Activated CD4-positive, alpha-beta T cell treated with anti-CD3 and anti-CD28 coated beads, Interleukin-2, amount 10 ng/mL, durations not matched to agents 24 days and 14 days (primary cell): ENCODE data around the gene FAM98C. TPM values are rescaled to one million over a fixed set of nuclear protein-coding genes. Genes with fewer than 3 reads are reported as not detected.
"Not testable (repeated sequence)": the region's sequence is repeated elsewhere in the genome, so short reads cannot be mapped to it uniquely, and the experiment has no call there.

Experiments
- DNase-seq: peaks from one replicate; pipeline ENCODE4 v3.0.0; 2022
- H3K27ac Mint-ChIP-seq: one replicate; pipeline ENCODE4 v1.8.0; 2022; ENCODE audit warnings: mild to moderate bottlenecking, mixed read lengths
- H3K27me3 Mint-ChIP-seq: one replicate; pipeline ENCODE4 v1.8.0; 2022; ENCODE audit warnings: mixed read lengths
- H3K36me3 Mint-ChIP-seq: one replicate; pipeline ENCODE4 v1.8.0; 2022; ENCODE audit warnings: low read depth, mild to moderate bottlenecking, mixed read lengths
- H3K4me1 Mint-ChIP-seq: one replicate; pipeline ENCODE4 v1.8.0; 2021; ENCODE audit warnings: mixed read lengths
- H3K4me3 Mint-ChIP-seq: one replicate; pipeline ENCODE4 v1.8.0; 2022; ENCODE audit warnings: mild to moderate bottlenecking, moderate library complexity, mixed read lengths
- H3K9me3 Mint-ChIP-seq: one replicate; pipeline ENCODE4 v1.8.0; 2021; ENCODE audit warnings: mixed read lengths
- intact Hi-C: fragments of 100-400 bp; cut with micrococcal nuclease; formaldehyde crosslinking; loops from one replicate; pipeline ENCODE4 v1.15.1; 2023
- total RNA-seq: library from RNA; stranded (reverse); gene quantifications from 2 replicates; pipeline ENCODE4 v1.2.3, GENCODE V29; 2022

Gene FAM98C
- total RNA-seq, 1 donor from 2014 or later, result 30.4 TPM

DNA sequence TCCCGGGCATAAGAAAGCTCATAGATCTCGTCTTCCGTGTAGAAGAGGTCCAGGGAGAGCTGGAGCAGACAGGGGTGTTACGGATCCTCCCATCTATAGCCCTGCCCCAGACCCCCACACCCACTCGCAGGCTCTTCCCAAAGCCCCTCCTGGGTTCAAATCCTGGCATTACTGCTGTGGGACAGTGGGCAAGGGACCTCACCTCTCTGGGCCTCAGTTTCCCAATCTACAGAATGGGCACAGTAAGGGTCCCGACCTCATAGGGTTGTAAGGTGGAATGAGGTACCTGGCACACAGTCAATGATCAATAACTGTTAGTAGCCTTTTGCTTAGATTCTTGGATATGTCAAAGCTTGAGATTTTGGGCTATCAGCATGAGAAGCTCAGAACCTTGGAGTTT lies 10.5 kb downstream of the FAM98C start:
- peaks cover 16% of the 10 kb centered on the region for H3K4me1 Mint-ChIP-seq

GRCh38 chr19:38417146-38417543 lies 14.3 kb downstream of the FAM98C start:
- H3K4me1 Mint-ChIP-seq, result peaks cover 19% of the 10 kb centered on the region
- intact Hi-C loops, result no loop called here

More for the DNA sequence above, 10.5 kb downstream of the FAM98C start:
- Mint-ChIP-seq H3K36me3 (peaks cover 3% of the 10 kb centered on the region), H3K9me3 (no peaks in the 10 kb centered on the region), H3K4me3 (no peak overlapping the region), H3K27ac (no peak overlapping the region), H3K27me3 (no peaks in the 10 kb centered on the region)
- intact Hi-C loops, result no loop called here
- DNase-seq, result no peak

DNA sequence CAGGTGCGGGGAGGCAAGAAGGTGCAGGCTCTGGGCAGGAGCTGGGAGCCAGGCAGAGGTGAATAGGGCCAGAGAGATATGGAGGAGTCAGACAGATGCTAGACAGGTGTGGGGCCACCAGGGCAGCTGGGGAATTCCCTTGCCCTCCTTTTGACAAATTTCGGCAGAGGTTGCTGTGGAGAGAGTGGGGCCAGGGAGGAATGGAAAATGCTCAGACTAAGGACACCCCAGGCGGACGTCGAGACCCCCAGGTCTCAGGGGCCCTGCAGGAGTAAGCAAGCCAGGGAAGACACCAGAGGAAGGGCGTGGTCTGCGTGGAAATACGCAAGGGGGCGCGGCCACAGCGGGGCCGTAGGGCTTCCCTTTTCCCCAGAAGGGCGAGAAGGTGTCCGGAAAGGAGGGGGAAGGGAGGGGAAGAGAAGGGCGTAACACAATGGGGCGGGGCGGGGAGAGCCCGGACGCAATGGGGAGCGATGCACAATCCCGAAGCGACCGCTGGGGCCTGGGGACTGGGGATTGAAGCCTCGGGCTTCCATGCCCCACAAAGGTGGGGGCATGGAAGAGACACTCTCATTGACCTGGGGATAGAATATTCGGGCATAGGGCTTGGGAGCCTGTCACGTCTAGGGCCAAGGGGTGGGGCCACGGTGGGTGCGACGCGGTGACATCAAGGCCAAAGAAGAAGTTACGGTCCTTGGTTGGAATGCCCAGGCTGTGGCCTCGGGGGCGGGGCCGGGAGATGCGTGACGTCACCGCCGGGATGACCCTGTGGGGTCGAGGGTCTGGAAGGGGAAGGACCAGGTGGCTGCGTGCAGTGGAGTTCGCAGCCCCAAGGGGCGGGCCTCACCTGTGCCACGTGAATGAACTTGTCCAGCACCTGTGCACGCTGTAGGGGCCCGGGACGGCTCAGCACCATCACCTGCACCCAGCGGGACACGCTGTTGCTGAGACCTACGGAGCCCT lies 14.9 kb downstream of the FAM98C start:
- Mint-ChIP-seq H3K27me3 (no peaks in the 10 kb centered on the region), H3K4me1 (peaks cover 19% of the 10 kb centered on the region), H3K27ac (peak overlapping the region; percentile 82), H3K9me3 (no peaks in the 10 kb centered on the region), H3K36me3 (no peaks in the 10 kb centered on the region), H3K4me3 (peak overlapping the region; percentile 88)
- intact Hi-C loops, result no loop called here
- DNase-seq, result peak; percentile 91

More at GRCh38 chr19:38417146-38417543, 14.3 kb downstream of the FAM98C start:
- H3K4me3 Mint-ChIP-seq, result peak overlapping the region; percentile 88
- no peaks in the 10 kb centered on the region for H3K27me3 Mint-ChIP-seq
- no peaks in the 10 kb centered on the region for H3K36me3 Mint-ChIP-seq
- H3K27ac Mint-ChIP-seq, result peak overlapping the region; percentile 82
- no peaks in the 10 kb centered on the region for H3K9me3 Mint-ChIP-seq
- DNase-seq, result no peak

GRCh38 chr19:38420935-38421334 lies 18.0 kb downstream of the FAM98C start:
- no peak for DNase-seq
- H3K9me3 Mint-ChIP-seq, result no peaks in the 10 kb centered on the region
- intact Hi-C loops, result no loop called here
- H3K27ac Mint-ChIP-seq, result no peak overlapping the region
- peaks cover 21% of the 10 kb centered on the region for H3K4me1 Mint-ChIP-seq
- no peaks in the 10 kb centered on the region for H3K36me3 Mint-ChIP-seq
- no peaks in the 10 kb centered on the region for H3K27me3 Mint-ChIP-seq
- H3K4me3 Mint-ChIP-seq, result no peak overlapping the region

DNA sequence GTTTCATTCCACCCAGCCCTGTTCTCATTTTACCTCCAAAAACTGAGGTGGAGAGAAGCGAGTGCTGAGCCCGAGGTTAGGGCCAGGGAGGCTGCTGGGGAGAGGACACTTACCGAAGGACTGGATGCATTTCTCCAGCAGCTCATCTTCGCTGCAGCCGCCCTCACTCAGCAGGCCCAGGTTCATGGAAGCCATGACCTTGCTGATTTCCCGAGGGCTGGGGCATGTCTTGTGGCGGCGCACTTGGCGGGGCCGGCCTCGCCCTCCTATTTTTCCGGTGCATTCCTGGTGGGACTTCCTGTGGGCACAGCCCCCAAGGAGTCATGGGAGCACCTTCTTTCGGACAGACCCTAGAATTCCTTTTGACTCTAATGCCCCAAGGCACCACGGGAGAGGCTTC lies 19.0 kb downstream of the FAM98C start:
- no peaks in the 10 kb centered on the region for H3K27me3 Mint-ChIP-seq
- no peaks in the 10 kb centered on the region for H3K9me3 Mint-ChIP-seq
- no peak for DNase-seq
- no peak overlapping the region for H3K4me3 Mint-ChIP-seq
- no peaks in the 10 kb centered on the region for H3K36me3 Mint-ChIP-seq
- H3K27ac Mint-ChIP-seq, result no peak overlapping the region
- intact Hi-C loops, result no loop called here
- peaks cover 21% of the 10 kb centered on the region for H3K4me1 Mint-ChIP-seq

DNA sequence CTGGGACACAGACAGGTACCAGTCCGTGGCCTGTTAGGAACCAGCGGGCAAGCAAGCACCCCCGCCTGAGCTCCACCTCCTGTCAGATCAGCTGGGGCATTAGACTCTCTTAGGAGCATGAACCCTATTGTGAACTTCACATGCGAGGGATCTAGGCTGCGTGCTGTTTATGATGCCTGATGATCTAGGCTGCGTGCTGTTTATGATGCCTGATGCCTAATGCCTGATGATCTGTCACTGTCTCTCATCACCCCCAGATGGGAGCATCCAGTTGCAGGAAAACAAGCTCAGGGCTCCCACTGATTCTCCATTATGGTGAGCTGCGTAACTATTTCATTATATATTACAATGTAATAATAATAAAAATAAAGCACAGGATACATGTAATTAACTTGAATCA lies 19.5 kb downstream of the FAM98C start:
- H3K9me3 Mint-ChIP-seq, result no peaks in the 10 kb centered on the region
- H3K4me1 Mint-ChIP-seq, result peaks cover 20% of the 10 kb centered on the region
- H3K36me3 Mint-ChIP-seq, result no peaks in the 10 kb centered on the region
- intact Hi-C loops, result no loop called here
- no peak overlapping the region for H3K4me3 Mint-ChIP-seq
- H3K27ac Mint-ChIP-seq, result no peak overlapping the region
- DNase-seq, result no peak
- no peaks in the 10 kb centered on the region for H3K27me3 Mint-ChIP-seq

GRCh38 chr19:38424272-38424671 lies 21.4 kb downstream of the FAM98C start:
- no peaks in the 10 kb centered on the region for H3K27me3 Mint-ChIP-seq
- no peak for DNase-seq
- intact Hi-C loops, result no loop called here
- no peak overlapping the region for H3K27ac Mint-ChIP-seq
- H3K4me1 Mint-ChIP-seq, result peaks cover 20% of the 10 kb centered on the region
- H3K4me3 Mint-ChIP-seq, result no peak overlapping the region
- no peaks in the 10 kb centered on the region for H3K36me3 Mint-ChIP-seq
- H3K9me3 Mint-ChIP-seq, result no peaks in the 10 kb centered on the region

DNA sequence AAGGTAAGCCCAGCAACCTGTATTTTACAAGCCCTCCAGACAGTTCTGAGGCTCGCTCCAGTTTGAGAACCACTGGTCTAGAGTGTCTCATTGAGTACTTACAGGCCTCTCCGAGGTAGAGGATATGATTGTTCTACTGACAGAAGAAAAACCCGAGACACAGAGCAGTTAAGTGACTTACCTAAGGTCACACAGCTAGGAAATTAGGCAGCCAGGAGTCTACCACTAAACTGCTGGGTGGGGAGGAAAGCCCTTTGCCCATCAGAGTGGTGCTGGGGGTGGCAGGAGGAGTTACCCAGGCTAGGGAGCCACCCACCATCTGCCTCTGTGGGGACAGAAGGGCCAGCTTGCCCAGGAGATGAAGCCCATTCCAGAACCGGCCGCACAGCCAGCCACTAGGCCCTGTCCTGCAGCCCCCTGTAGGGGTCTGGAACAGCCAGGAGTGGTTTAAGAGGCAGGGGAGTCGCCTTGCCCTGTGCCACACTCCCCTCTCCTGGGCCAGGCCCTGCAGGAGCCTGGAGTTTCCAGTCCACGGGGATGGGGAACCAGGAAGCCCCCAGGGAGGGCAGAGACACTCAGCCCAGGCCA lies 22.4 kb downstream of the FAM98C start:
- H3K27ac Mint-ChIP-seq, result peak overlapping the region; percentile 84
- intact Hi-C loops, result no loop called here

DNA sequence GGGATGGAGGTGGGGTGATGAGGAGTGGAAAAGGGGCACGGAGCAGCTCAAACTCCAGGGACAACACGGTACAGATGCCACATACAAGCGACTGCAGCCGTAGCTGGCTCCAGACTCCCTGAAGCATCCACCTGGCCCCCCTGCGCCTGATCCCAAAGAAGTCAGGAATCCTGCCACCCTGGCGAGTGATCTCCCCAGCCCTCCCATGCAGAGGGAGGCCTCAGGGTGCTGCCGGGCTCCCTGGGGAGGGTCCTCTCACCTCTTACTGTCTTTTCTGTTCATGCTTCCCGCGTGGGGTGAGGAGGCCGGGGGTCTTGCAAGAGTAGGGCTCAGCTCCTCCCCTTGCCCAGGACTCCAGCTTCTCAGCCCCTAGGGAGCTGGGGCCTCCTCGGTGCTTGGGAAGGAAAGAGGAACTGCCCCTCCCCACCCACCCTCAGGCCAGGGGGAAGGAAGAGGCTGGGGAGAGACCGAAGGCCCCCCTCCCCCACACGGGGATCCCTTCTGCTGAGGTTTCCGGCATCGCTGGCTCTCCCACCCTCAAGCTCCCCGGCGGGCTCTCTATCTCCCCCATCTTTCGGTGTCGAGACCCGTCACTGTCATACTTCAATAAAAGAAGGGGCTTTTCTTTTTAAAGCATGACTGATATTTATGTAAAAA lies 23.0 kb downstream of the FAM98C start, which contains the start of gene RASGRP4:
Gene RASGRP4 (minus strand): TSS at position 410 of the 657 bp plus-strand sequence. CDS start 128 bp downstream, at position 282.
- Mint-ChIP-seq H3K27me3 (peaks cover 2% of the 10 kb centered on the region), H3K4me3 (peak within 1 kb of the TSS; percentile 52), H3K9me3 (no peaks in the 10 kb centered on the region), H3K36me3 (no peaks in the 10 kb centered on the region), H3K4me1 (peaks cover 27% of the 10 kb centered on the region), H3K27ac (peak within 1 kb of the TSS; percentile 86)
- peak; percentile 75 for DNase-seq
- intact Hi-C loops, result loop anchor here (2.0 kb wide), 1 partner anchor 23 kb away; the partner anchor contains the start of gene FAM98C

More for the DNA sequence above, 22.4 kb downstream of the FAM98C start:
- no peaks in the 10 kb centered on the region for H3K9me3 Mint-ChIP-seq
- DNase-seq, result no peak
- no peaks in the 10 kb centered on the region for H3K36me3 Mint-ChIP-seq
- peak overlapping the region; percentile 40 for H3K4me3 Mint-ChIP-seq
- peaks cover 25% of the 10 kb centered on the region for H3K4me1 Mint-ChIP-seq
- H3K27me3 Mint-ChIP-seq, result no peaks in the 10 kb centered on the region

- peak overlapping the region; percentile 83 for H3K27ac Mint-ChIP-seq
- peak; percentile 76 for DNase-seq
- H3K27me3 Mint-ChIP-seq, H3K9me3 Mint-ChIP-seq, H3K36me3 Mint-ChIP-seq: not testable (repeated sequence)
- peak overlapping the region; percentile 21 for H3K4me3 Mint-ChIP-seq
- intact Hi-C loops, result loop anchor here (2.0 kb wide), 1 partner anchor 24 kb away; the partner anchor contains the start of gene FAM98C
- peaks cover 27% of the 10 kb centered on the region for H3K4me1 Mint-ChIP-seq
Measured at GRCh38 chr19:38427035-38427677, 24.3 kb downstream of the FAM98C start.

DNA sequence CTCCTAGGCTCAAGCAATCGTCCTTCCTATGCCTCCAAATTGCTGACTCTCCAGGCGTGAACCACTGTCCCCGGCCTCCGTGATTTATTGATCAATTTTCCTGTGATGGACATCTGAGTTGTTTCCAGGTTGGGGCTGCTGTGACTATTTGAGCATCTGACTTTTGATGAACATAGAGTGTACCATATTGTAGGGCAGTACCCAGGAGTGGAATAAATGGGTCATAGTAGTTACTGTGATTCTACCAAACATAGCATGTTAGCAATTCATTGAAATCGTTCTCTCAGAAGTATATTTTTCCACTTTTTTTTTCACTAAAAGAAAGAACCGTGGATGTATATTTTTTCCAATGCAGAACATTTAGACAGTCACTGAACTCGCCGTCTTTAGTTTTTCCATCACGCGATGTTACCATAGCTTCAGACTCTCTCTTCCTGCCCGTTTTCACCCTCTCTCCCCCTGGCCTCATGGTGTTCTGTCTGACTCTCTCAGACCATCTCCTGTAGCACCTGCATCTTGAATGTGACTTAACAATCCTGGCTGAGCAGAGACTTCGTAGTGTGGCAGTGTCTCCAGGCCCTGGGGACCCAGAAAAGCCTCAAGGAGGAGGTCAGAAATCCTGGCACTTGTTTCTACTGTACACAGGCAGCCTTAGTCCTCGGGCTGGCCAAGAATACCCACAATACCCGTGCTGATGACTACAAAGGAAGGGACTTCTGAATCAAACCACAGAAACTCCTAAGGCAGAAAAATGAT lies 26.3 kb downstream of the FAM98C start:
- H3K36me3 Mint-ChIP-seq, result no peaks in the 10 kb centered on the region
- H3K4me1 Mint-ChIP-seq, result peaks cover 34% of the 10 kb centered on the region
- H3K27ac Mint-ChIP-seq, result peak overlapping the region; percentile 94
- H3K27me3 Mint-ChIP-seq, result peaks cover 9% of the 10 kb centered on the region
- DNase-seq, result peak; percentile 67
- H3K9me3 Mint-ChIP-seq, result no peaks in the 10 kb centered on the region
- intact Hi-C loops, result no loop called here
- H3K4me3 Mint-ChIP-seq, result peak overlapping the region; percentile 59

GRCh38 chr19:38429811-38430156 lies 26.9 kb downstream of the FAM98C start:
- intact Hi-C loops, result no loop called here

GRCh38 chr19:38430931-38431330 lies 28.0 kb downstream of the FAM98C start:
- intact Hi-C loops, result no loop called here
- H3K36me3 Mint-ChIP-seq, result no peaks in the 10 kb centered on the region
- no peak overlapping the region for H3K4me3 Mint-ChIP-seq
- peaks cover 12% of the 10 kb centered on the region for H3K27me3 Mint-ChIP-seq
- no peaks in the 10 kb centered on the region for H3K9me3 Mint-ChIP-seq
- H3K27ac Mint-ChIP-seq, result peak overlapping the region; percentile 53
- no peak for DNase-seq
- peaks cover 34% of the 10 kb centered on the region for H3K4me1 Mint-ChIP-seq

More at GRCh38 chr19:38429811-38430156, 26.9 kb downstream of the FAM98C start:
- Mint-ChIP-seq H3K4me1 (peaks cover 36% of the 10 kb centered on the region), H3K27me3 (peaks cover 12% of the 10 kb centered on the region), H3K9me3 (no peaks in the 10 kb centered on the region), H3K27ac (peak overlapping the region; percentile 94), H3K4me3 (peak overlapping the region; percentile 59), H3K36me3 (no peaks in the 10 kb centered on the region)
- no peak for DNase-seq
